HG03442 (cell line): ENCODE data around the gene SF3B1.
"Not testable (repeated sequence)": the region's sequence is repeated elsewhere in the genome, so short reads cannot be mapped to it uniquely, and the experiment has no call there.

Experiments
- ATAC-seq: cut with Tn5 transposase; IDR thresholded peaks from one replicate; pipeline ENCODE4 v1.9.1; 2021; ENCODE audit warnings: mild to moderate bottlenecking, moderate library complexity; ENCODE audit not compliant: unreplicated experiment

The SF3B1 gene

GRCh38 chr2:197348721-197349360, 86.0 kb downstream of the SF3B1 start:
- ATAC-seq, result no peak

- ATAC-seq, result no peak
These were observed 88.9 kb downstream of the SF3B1 start for GRCh38 chr2:197345846-197346370.

- not testable (repeated sequence) for ATAC-seq
These were observed 90.9 kb downstream of the SF3B1 start for GRCh38 chr2:197343968-197344367.

- ATAC-seq, result no peak
These were observed 94.2 kb downstream of the SF3B1 start for GRCh38 chr2:197340591-197340990.
